Colon (tissue), 2 donors: ENCODE measurements around the gene PTPRD.
"Not testable (repeated sequence)": the region's sequence is repeated elsewhere in the genome, so short reads cannot be mapped to it uniquely, and the experiment has no call there.

Source experiments
- FAIRE-seq: peaks from 2 replicates; lab custom pipeline; 2012; peaks lifted over from hg19 to GRCh38; lab: Jason Lieb, UNC
- donor health status: control.
- donor health status: control.

Gene PTPRD

GRCh38 chr9:8980496-8981013, 1632.2 kb downstream of the PTPRD start:
- no peak for FAIRE-seq

- FAIRE-seq = no peak
These were observed 1634.5 kb downstream of the PTPRD start for GRCh38 chr9:8978334-8978733.

GRCh38 chr9:8968350-8968749, 1644.5 kb downstream of the PTPRD start:
- not testable (repeated sequence) for FAIRE-seq

- no peak for FAIRE-seq
These were observed 1648.9 kb downstream of the PTPRD start for GRCh38 chr9:8963885-8964284.

- FAIRE-seq = no peak
These were observed 1650.7 kb downstream of the PTPRD start for GRCh38 chr9:8962084-8962483.

- FAIRE-seq = no peak
These were observed 1651.5 kb downstream of the PTPRD start for GRCh38 chr9:8961186-8961851.

GRCh38 chr9:8960254-8960653, 1652.5 kb downstream of the PTPRD start:
- no peak for FAIRE-seq

- no peak for FAIRE-seq
These were observed 1654.4 kb downstream of the PTPRD start for GRCh38 chr9:8958358-8958757.

- no peak for FAIRE-seq
These were observed 1657.5 kb downstream of the PTPRD start for GRCh38 chr9:8955315-8955714.

- no peak for FAIRE-seq
These were observed 1666.3 kb downstream of the PTPRD start for GRCh38 chr9:8946461-8946860.

GRCh38 chr9:8943392-8943791, 1669.4 kb downstream of the PTPRD start:
- FAIRE-seq = no peak

- FAIRE-seq = no peak
These were observed 1672.2 kb downstream of the PTPRD start for GRCh38 chr9:8940650-8941049.

GRCh38 chr9:8926461-8926860, 1686.3 kb downstream of the PTPRD start:
- no peak for FAIRE-seq

GRCh38 chr9:8924562-8924961, 1688.2 kb downstream of the PTPRD start:
- FAIRE-seq = no peak

- FAIRE-seq = not testable (repeated sequence)
These were observed 1692.2 kb downstream of the PTPRD start for GRCh38 chr9:8920478-8921183.

- FAIRE-seq = no peak
These were observed 1694.7 kb downstream of the PTPRD start for GRCh38 chr9:8917956-8918739.

GRCh38 chr9:8916771-8917170, 1696.0 kb downstream of the PTPRD start:
- FAIRE-seq = no peak

- FAIRE-seq = no peak
These were observed 1704.9 kb downstream of the PTPRD start for GRCh38 chr9:8907868-8908267.

GRCh38 chr9:8905731-8906130, 1707.1 kb downstream of the PTPRD start:
- no peak for FAIRE-seq

- FAIRE-seq = no peak
These were observed 1707.9 kb downstream of the PTPRD start for GRCh38 chr9:8904771-8905515.

GRCh38 chr9:8903077-8903476, 1709.7 kb downstream of the PTPRD start:
- FAIRE-seq = no peak

- FAIRE-seq = no peak
These were observed 1711.7 kb downstream of the PTPRD start for GRCh38 chr9:8901146-8901545.
